H7 (cell line): ENCODE data around the gene SOX2. TPM values are rescaled to one million over a fixed set of nuclear protein-coding genes. Genes with fewer than 3 reads are reported as not detected.

Experiments
- DNase-seq: peaks from one replicate; pipeline ENCODE4 v3.0.0; 2012
- H3K27me3 ChIP-seq: 2 replicates; pipeline ENCODE4 v1.6.0; 2011; ENCODE audit warnings: mild to moderate bottlenecking, low read length; ENCODE audit not compliant: control insufficient read depth, insufficient read depth
- H3K36me3 ChIP-seq: replicated peaks from 2 replicates; pipeline ENCODE4 v1.5.1; 2011; ENCODE audit warnings: low read length; ENCODE audit not compliant: control insufficient read depth, insufficient read depth
- H3K4me3 ChIP-seq: 2 replicates; pipeline ENCODE4 v1.5.1; 2011; ENCODE audit warnings: low read depth, mild to moderate bottlenecking, control low read depth, low read length, moderate library complexity; ENCODE audit not compliant: insufficient read depth
- total RNA-seq: library from RNA; depleted of rRNA; stranded (reverse); fragments of >200 nt; shearing (Covaris generic); gene quantifications from 2 replicates; pipeline ENCODE4 v1.2.3, GENCODE V29; 2014

Gene SOX2
- total RNA-seq, 1 experiment from 2014 or later, result 233 TPM

DNA sequence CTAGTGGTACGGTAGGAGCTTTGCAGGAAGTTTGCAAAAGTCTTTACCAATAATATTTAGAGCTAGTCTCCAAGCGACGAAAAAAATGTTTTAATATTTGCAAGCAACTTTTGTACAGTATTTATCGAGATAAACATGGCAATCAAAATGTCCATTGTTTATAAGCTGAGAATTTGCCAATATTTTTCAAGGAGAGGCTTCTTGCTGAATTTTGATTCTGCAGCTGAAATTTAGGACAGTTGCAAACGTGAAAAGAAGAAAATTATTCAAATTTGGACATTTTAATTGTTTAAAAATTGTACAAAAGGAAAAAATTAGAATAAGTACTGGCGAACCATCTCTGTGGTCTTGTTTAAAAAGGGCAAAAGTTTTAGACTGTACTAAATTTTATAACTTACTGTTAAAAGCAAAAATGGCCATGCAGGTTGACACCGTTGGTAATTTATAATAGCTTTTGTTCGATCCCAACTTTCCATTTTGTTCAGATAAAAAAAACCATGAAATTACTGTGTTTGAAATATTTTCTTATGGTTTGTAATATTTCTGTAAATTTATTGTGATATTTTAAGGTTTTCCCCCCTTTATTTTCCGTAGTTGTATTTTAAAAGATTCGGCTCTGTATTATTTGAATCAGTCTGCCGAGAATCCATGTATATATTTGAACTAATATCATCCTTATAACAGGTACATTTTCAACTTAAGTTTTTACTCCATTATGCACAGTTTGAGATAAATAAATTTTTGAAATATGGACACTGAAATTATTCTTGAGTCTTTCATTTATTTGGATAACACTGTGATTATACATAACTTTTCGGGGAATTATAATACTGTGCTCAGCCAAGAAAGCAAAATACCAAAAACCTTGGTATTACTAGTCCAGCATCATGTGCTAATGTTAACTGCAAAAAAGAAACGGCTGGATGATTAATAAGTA is 2.2 kb downstream of the SOX2 start:
- DNase-seq, result no peak
- Histone ChIP-seq H3K27me3 (peaks cover 1% of the 10 kb centered on the region), H3K36me3 (no peaks in the 10 kb centered on the region), H3K4me3 (peak overlapping the region; percentile 99)

DNA sequence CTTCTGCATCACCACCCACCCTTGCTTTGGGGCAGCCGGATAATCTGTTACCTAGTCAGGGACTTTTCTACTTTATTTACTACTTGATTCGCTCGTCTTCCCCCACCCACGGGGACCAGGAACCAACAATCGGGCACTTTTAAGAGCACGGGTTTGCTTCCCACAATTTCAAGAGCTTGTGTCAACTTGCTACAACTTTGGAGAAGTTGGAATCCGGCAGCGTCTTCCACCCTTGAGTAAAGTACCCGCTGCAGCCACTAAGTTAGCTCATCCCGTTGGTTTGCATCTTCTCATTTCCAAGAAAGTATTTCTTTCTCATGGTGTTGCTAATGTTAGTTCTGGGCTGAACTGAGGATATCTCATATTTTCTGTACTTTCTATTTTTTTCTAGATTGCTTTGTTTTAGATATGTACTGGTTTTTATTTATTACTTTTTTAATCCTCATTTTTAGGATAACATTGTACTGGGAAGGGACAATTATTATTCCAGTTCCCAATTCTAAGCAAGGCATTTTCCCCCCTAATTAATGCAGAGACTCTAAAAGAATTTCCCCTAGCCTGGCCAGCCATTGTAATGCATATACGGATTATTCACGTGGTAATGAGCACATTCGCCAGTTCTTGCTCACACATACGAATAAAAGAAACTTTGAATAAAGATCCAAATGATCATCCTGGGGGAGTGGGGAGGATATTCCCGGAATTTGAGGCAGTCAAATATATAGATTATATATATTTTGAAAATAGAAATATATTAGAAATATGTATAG is 4.0 kb downstream of the SOX2 start:
- peak; percentile 79 for DNase-seq
- peak overlapping the region; percentile 99 for H3K4me3 ChIP-seq
- H3K27me3 ChIP-seq, result peaks cover 3% of the 10 kb centered on the region
- H3K36me3 ChIP-seq, result peaks cover 1% of the 10 kb centered on the region; the same call in 1 of the 2 replicates

- peaks cover 3% of the 10 kb centered on the region for H3K27me3 ChIP-seq
- peak overlapping the region; percentile 34 for H3K4me3 ChIP-seq
- peak; percentile 15 for DNase-seq
- peaks cover 1% of the 10 kb centered on the region; the same call in 1 of the 2 replicates for H3K36me3 ChIP-seq
Measured at GRCh38 chr3:181716966-181717365, 5.2 kb downstream of the SOX2 start.

DNA sequence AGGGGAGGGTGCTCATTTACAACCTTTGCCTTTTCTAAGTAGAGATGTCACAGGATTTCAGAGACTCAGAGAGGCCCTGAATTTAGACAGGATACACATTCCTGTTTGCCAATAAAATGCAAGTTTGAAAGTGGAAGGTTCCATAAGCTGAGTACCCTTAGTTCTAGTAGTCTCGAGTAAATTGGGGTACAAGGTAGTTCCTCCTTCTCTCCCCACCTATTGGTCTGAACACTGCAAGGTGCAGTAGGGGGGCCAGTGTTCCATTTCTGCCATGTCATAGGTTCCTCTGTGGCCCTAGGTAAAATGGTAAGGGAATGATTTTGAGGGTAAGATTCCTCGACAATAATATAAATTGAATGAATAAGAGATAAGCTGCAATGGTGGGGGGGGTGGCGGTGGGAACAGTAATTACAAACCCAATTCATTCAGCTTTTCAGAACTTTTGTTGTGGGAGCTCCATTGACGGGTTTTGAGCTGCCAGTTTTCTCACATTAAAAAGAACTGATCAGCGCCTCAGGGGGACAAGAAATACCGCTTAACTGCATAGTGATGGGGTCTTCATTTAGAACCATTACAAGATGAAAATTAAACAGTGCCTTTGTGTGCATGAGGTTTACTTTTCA is 5.9 kb downstream of the SOX2 start:
- Histone ChIP-seq H3K27me3 (peaks cover 3% of the 10 kb centered on the region), H3K4me3 (peak overlapping the region; percentile 6; the same call in 1 of the 2 replicates), H3K36me3 (peaks cover 1% of the 10 kb centered on the region; the same call in 1 of the 2 replicates)
- peak; percentile 32 for DNase-seq

DNA sequence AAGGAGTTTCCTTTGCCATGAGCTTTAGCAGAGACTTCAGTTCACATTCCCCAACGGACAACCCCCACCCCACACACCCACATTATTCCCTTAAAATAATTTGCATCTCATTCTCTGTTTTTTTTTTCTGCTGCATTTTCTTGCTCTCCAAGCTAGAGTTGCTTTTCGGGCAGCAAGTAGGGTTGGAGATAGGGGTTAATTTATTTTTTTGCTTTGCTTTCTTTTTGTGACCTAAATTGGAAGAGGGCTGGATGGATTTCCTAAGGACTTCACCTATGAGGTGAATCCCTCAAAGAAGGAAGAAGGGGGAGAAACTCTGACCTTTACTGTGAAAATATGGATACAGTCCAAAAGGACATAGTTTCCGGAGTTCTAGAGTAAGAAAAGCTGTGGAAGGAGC is 6.6 kb downstream of the SOX2 start:
- Histone ChIP-seq H3K4me3 (no peak overlapping the region), H3K36me3 (peaks cover 1% of the 10 kb centered on the region; the same call in 1 of the 2 replicates), H3K27me3 (peaks cover 9% of the 10 kb centered on the region)
- DNase-seq, result peak; percentile 23

DNA sequence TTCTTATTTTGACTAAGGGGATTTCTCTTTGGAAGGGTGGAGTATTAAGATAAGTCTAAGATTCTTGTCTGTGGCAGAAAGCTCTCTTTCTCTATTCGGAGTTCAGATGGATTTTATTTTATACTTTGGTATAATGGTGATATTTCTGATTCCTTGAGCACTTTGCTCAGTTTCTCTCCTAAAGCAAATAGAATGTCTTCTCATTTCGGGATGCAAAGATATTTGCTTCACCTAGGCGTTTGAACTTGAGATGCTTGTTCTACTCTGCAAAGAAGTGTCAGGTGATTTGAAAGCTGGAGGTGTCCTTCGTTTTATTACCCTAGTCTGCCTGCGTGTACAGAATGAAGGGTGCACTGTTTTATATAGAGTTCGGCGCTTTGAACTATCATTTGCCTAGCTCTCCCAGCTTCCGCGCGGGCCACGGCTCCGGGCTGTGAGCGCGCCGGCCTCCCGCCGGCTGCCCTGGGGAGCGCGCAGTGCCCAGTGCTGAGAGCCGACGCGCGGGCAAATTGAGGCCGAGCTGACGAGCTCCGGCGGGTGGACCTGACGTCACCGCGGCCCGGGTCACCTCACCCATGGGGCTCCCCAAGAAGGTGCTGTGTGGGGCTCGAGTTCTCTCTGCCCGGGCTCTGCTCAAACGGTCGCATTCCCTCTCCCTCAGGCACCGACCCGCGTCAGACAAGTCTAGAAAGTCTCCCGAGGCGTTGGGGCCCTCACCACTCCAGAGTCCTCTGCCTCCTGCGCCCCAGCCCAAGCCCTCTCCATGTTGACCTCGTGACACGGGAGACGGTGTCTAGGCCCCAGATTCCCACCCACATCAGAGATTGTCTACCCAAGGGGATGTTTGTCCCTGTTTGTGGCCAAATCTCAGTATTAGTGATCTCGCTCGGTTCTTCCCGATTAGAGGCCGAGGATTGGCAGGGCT is 7.5 kb downstream of the SOX2 start:
- peaks cover 18% of the 10 kb centered on the region; the same call in 1 of the 2 replicates for H3K27me3 ChIP-seq
- H3K4me3 ChIP-seq, result peak overlapping the region; percentile 10; the same call in 1 of the 2 replicates
- peaks cover 1% of the 10 kb centered on the region; the same call in 1 of the 2 replicates for H3K36me3 ChIP-seq
- DNase-seq, result peak; percentile 57

- H3K4me3 ChIP-seq, result no peak overlapping the region
- peak; percentile 73 for DNase-seq
- peaks cover 21% of the 10 kb centered on the region; the same call in 1 of the 2 replicates for H3K27me3 ChIP-seq
- H3K36me3 ChIP-seq, result peaks cover 1% of the 10 kb centered on the region; the same call in 1 of the 2 replicates
Measured at GRCh38 chr3:181719991-181720680, 8.4 kb downstream of the SOX2 start.

GRCh38 chr3:181721046-181721875 is 9.5 kb downstream of the SOX2 start:
- peaks cover 1% of the 10 kb centered on the region; the same call in 1 of the 2 replicates for H3K36me3 ChIP-seq
- no peak for DNase-seq
- H3K27me3 ChIP-seq, result peaks cover 28% of the 10 kb centered on the region; the same call in 1 of the 2 replicates
- no peak overlapping the region for H3K4me3 ChIP-seq

DNA sequence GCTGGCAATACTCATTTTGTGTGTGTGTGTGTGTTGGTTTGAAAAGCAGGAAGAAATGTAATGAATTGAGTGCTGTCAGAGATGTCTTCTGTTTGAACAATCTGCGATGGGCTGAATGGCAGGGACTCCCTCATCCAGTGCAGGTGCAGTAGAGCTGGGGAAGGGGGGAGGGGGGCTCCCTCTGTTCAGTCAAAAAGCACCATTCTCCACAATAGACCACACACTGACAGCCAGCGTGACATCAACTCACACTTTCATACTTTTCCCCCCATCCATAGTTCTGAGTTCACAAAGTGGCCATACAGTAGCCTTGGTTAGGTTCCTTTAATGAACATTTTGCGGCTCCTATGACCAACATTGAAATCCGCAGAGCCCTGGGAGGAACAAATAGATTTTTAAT is 10.4 kb downstream of the SOX2 start:
- Histone ChIP-seq H3K4me3 (no peak overlapping the region), H3K27me3 (peaks cover 30% of the 10 kb centered on the region; the same call in 1 of the 2 replicates), H3K36me3 (peaks cover 1% of the 10 kb centered on the region; the same call in 1 of the 2 replicates)
- DNase-seq, result peak; percentile 81

GRCh38 chr3:181722766-181723425 is 11.2 kb downstream of the SOX2 start:
- Histone ChIP-seq H3K36me3 (peaks cover 1% of the 10 kb centered on the region; the same call in 1 of the 2 replicates), H3K27me3 (peaks cover 35% of the 10 kb centered on the region; the same call in 1 of the 2 replicates), H3K4me3 (no peak overlapping the region)
- DNase-seq, result peak; percentile 40

DNA sequence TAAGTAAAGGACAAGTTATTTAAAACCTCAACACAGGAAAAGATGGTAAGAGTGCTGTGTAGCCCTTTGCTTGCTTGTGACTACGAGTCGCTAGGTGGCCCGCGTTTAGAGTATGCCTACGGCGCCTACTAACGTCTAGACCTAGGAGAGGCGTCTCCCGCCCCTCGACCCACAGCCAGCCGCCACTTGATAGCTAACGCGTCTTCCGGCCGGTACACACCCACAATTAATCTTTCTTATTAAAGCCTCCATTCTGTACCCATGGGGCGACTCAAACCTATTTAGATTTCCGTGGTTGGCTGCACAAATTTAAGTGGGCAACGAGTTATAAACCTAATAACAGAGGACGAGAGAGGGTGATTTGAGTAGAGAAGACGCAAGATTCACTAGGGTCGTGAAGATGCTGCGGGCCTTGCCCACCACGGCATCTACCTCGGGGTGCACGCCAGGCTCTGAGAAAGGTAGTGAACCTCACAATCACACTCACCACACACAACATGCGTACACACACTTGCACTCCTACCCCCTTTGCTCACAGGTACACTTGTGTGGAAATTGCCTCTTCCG is 12.0 kb downstream of the SOX2 start:
- Histone ChIP-seq H3K27me3 (peaks cover 37% of the 10 kb centered on the region; the same call in 1 of the 2 replicates), H3K4me3 (no peak overlapping the region), H3K36me3 (peaks cover 1% of the 10 kb centered on the region; the same call in 1 of the 2 replicates)
- peak; percentile 61 for DNase-seq
